Activated T-helper 9 cell treated with anti-CD3 and anti-CD28 coated beads, Interleukin-2, amount 50 U/mL, for 16 hours (primary cell): Measurements from ENCODE around the gene ARVCF.

Source experiments
- DNase-seq: peaks from one replicate; pipeline ENCODE4 v3.0.0-alpha.2; 2020; ENCODE audit warnings: low read depth

ARVCF gene

DNA sequence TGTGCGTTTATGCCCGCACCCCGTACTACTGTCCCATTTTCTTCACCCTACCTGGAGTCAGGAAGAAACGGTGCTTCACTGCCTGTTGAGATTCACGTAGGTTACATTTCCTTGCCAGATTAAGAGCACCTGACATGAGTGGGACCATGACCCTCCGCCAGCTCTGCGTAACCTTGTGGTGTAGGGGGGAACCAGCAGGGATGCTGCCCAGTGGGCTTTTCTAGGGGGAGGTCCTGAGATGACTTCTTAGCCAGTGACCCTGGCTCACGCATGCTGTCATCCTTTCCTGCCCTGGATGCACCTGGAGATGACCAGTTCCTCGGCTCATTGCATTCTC lies 967 bp upstream of the ARVCF start:
- no peak for DNase-seq

- no peak for DNase-seq
Observed at GRCh38 chr22:20015971-20016733, 471 bp downstream of the ARVCF start.

GRCh38 chr22:20015187-20015625 lies 1.4 kb downstream of the ARVCF start:
- no peak for DNase-seq

GRCh38 chr22:20014526-20015186 lies 2.0 kb downstream of the ARVCF start:
- DNase-seq = no peak

DNA sequence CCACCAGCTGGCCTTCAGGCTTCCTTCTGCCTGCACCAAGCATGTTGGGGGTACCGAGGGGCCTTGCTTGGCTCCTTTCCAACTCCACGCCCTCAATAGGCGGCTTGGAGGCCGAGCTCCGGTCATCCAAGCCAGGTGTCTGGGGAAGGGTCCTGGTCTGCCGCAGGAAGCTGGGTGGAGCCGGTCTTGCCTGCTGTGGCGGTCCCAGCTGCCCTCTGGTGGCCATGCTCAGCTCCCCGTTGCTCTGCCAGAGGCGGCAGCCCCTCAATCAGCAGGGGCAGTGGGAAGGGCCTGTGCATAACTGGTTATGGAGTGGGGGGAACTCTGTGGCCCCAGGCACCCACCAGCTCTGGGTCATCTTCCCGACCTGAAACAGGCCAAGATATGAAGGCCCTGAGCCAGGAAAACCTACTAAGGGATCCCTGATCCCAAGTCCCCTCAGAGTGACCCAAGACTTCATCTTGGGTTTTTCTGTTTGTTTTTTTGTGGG lies 3.2 kb downstream of the ARVCF start:
- no peak for DNase-seq

- DNase-seq = no peak
Observed at GRCh38 chr22:20012741-20013331, 3.8 kb downstream of the ARVCF start.

- no peak for DNase-seq
Observed at GRCh38 chr22:20011993-20012740, 4.5 kb downstream of the ARVCF start.

DNA sequence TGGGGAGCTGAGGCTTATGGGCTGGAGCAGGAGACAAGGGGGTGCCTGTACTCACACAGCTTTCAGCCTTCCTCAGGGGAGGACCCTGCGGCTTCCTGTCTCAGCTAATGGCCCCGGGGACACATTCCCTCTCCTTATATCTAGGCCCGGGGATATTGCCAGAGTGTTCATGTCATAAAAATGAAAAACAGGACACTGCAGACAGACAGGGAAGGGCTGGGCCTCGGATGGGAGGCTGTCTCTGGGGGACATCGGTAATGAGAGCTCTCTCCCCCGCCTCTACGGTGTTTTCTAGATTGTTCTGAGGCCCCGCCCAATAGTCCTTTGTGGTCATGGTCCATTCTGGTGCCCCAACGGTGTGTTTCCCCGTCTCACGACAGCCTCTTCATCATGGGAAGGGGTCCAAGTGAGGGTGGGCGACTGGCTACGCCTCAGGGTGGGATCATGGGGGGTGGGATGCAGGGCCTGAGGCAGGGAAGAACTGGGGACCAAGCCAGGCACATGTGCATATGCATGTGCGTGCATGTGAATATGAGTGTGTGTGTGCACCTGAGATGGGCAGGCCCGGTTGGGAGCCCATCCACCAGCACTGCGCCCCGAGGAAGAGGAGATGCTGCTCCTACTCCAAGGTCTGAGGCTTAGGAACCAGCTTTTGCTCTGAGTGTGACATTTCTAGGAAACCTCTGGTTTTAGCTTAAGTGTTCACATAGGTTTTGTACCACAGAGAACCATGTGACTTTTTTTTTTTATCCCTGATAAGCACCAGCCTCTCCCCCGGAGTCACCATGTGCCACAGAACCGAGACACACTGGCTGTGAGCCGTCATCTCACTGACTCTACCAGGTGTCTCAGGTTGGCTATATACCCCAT lies 5.3 kb downstream of the ARVCF start:
- DNase-seq = no peak

DNA sequence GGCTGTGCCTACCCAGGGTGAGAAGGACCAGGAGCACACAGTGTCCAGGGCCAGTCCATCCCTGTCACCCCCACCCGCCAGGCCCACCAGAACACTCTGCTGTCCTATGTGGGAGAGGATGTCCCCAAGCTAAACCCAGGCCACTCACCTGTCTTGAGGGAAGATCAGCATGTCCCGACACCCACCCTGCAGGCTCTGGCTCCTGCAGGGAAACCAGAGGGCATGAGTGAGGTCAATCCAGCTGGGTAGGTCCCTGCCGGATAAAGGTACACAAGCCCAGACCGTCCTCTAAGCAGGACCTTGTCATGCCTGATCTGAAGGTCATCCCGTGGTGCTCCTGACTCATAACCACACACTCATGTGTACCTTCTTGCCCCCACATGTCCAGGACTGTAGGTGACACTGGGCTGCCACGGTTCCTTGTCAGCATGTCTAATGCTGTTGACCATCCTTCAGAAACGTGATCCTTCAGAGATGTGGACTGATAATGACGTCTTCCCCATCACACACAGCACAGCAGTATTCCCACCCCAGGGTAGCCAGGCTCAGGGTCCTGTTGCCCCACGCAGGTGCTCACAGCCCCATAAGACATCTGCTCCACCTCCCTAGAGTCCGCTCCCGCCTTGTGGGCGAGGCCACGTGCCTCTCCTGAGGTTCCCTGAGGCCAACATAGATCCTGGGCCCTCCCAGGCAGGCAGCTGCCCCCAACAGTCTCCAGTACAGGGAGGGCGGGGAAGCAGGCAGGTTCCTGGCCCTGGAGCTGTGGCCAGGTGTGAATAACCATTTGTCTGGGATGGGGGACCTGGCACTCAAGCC lies 6.1 kb downstream of the ARVCF start:
- DNase-seq = no peak

DNA sequence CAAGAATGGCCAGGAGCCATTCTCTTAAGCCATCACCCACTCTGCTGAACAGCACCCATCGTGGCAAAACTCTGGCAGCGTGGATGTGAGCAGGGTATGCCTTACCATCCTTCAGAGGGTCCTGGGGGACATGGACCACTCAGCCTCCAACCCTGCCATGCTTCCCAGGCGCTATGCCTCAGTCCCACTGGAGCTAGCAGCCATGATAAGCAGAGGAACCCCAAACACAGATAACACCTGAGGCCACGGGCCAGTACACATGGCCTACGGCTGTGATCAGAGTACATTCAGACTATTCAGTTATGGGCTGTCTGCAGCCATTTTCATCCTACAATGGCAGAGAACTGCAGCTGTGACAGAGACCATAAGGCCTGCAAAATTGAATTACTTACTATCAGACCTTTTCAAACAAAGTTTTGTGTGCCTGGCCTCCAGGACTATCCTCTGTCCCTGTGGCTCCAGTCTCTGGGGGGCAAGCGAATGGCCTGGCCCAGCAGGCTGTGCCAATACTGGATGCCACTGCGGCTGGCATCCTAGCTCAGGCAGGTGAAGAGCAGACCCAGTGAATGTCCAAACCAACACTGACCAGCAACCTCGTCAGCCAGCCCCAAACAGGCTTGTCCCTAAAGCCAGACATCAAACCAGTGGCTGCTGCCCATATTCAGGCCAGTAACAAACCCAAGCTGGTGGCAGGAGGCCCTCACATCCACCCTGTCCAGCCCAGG lies 6.9 kb downstream of the ARVCF start:
- no peak for DNase-seq

DNA sequence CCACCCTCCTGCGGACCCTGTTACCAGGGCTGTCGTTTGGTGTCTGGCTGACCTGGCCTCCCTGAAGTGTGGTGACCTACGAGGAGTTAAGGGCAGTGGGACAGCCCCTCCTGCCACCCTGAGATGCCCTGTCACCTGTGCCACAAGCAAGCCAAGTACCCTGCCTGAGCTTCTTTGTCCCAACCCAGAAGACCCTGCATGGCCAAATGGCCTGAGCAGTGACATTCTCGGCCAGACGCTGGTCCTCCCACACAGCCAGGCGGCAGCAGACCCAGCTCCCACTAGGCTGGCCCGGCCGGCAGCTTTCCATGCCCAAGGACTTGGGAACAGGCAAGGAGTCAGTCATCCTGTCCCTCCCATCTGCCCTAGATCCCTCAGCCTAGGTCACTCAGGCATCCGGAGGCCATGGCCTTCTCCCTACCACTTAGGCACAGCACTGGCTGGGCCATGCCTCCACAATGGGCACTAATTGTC lies 7.6 kb downstream of the ARVCF start:
- no peak for DNase-seq

GRCh38 chr22:20008221-20008995 lies 8.2 kb downstream of the ARVCF start:
- no peak for DNase-seq

GRCh38 chr22:20004464-20004863 lies 12.2 kb downstream of the ARVCF start:
- no peak for DNase-seq

DNA sequence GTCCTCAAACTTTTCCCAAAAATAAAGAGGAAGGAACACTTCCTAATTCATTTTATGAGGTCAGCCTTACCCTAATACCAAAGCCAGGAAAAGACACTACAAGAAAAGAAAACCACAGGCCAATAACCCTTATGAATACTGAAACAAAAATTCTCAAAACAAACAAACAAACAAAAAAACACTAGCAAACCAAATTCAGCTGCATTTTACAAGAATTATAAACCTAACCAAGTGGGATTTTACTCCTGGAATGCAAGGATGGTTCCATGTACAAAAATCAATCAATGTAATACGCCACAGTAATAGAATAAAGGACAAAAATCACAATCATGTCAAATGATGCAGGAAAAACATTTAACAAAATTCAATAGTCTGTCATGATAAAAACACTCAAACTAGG lies 13.3 kb downstream of the ARVCF start:
- DNase-seq = no peak

- DNase-seq = no peak
Observed at GRCh38 chr22:20002636-20003035, 14.0 kb downstream of the ARVCF start.

DNA sequence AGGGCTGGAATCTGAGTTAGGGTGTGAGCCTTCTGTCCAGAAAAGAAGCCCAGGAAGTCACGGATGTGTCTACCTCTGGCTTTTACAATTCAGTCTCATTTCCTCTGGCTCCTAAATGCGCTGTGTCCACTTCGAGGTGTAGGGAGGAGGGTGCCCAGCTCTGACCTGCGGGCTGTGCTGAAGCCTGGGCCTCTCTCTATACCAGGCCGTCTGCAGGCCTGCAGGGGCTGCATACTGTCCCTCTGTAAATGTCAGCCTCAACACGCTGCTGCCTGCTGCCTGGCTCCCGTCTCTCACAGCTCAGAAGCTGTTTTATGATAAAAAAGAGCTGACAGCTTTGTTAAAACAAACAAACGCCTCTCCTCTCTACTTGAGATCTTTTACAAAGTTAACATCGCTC lies 14.5 kb downstream of the ARVCF start:
- no peak for DNase-seq

DNA sequence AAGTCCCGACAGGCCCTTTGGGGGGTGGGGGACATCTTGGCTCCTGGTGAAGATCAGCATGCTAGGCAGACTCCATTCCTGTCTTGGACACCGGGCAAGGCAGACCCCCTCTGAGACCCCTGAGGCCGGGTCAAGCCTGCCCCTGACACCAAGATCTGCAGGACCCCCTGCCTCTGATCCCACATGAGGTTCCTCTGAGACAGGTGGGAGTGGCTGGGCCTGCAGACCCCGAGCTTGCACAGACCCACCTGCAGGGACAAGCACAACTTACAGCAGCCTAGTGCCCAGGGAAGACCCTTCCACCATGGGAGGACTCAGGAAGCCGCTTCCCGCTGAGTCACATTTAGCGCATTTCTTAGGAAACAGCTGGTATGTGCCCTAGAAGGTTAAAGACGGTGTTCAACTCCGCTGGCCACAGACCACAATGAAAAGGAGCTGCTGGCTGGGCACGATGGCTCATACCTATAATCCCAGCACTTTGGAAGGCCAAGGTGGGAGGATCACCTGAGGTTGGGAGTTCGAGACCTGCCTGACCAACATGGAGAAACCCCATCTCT lies 15.5 kb downstream of the ARVCF start:
- DNase-seq = no peak

- no peak for DNase-seq
Observed at GRCh38 chr22:20000246-20001081, 16.2 kb downstream of the ARVCF start.
